Right lobe of liver (tissue), 6 donors: ENCODE data around the gene DNAJA1. TPM values are rescaled to one million over a fixed set of nuclear protein-coding genes. Genes with fewer than 3 reads are reported as not detected.

ENCODE experiments used
- ATAC-seq, 4 donors: fragments of 200-7000 bp; cut with Tn5 transposase; one replicate each; pipeline ENCODE4 v1.9.1; 2020; ENCODE audit warnings: mild to moderate bottlenecking in 4 of 4, moderate library complexity in 4 of 4
- DNase-seq, 3 donors: peaks; one replicate each; pipeline ENCODE4 v3.0.0-alpha.2; 2020
- H3K27ac ChIP-seq, 3 donors: fragments of 200-600 bp; one replicate each; pipeline ENCODE4 v1.8.0; 2022
- H3K27me3 ChIP-seq, 2 donors: fragments of 200-600 bp; one replicate each; pipeline ENCODE4 v1.8.0; 2022
- H3K36me3 ChIP-seq, 4 donors: fragments of 200-600 bp; sonication (generic) in 1 of 4; one replicate each; pipeline versions ENCODE4 v1.5.1 to v1.8.0; 2017 to 2022; ENCODE audit warnings: control low read depth in 1 of 4
- H3K4me1 ChIP-seq, 4 donors: fragments of 200-600 bp; sonication (generic) in 1 of 4; one replicate each; pipeline versions ENCODE4 v1.5.1 to v1.8.0; 2017 to 2022; ENCODE audit warnings: control low read depth in 1 of 4
- H3K4me3 ChIP-seq, 3 donors: fragments of 200-600 bp; one replicate each; pipeline ENCODE4 v1.8.0; 2022
- H3K9me3 ChIP-seq, 4 donors: fragments of 200-600 bp; sonication (generic) in 1 of 4; one replicate each; pipeline versions ENCODE4 v1.5.1 to v1.8.0; 2017 to 2022; ENCODE audit warnings: control low read depth in 1 of 4
- CTCF ChIP-seq, 4 donors: fragments of 200-600 bp in 3 of 4; fragments of 450-650 bp in 1 of 4; IDR thresholded peaks; one replicate each; pipeline versions ENCODE4 v1.5.1 to v1.8.0; 2016 to 2022; ENCODE audit warnings: antibody characterized with exemption in 4 of 4, mild to moderate bottlenecking in 2 of 4
- POLR2A ChIP-seq: fragments of 450-650 bp; IDR thresholded peaks from one replicate; pipeline ENCODE4 v1.6.1; 2017; ENCODE audit warnings: antibody characterized with exemption, mild to moderate bottlenecking
- WGBS: methylation state at CpG from one replicate; pipeline ENCODE4 v1.1.6; 2018; ENCODE audit warnings: low coverage, low lambda C conversion rate; ENCODE audit not compliant: insufficient coverage; ENCODE audit errors: missing lambda C conversion rate; 5-methylcytosine and 5-hydroxymethylcytosine counted together
- intact Hi-C, 2 donors: fragments of 100-400 bp; cut with DNase I; formaldehyde crosslinking; loops; one replicate each; pipeline versions ENCODE4 v1.11.2 to v1.14.1; 2022
- total RNA-seq, 6 experiments: library from RNA; depleted of rRNA in 2 of 6; stranded (reverse); fragments of >200 nt in 2 of 6; fragmentation: NEBNext Ultra II Directional in 3 of 6; extraction: Animal tissue kit (Norgen Biotek cat#: 25700) in 3 of 6; gene quantifications; one replicate each; pipeline versions ENCODE4 v1.1.0 to v1.2.4, GENCODE V29; 2016 to 2023
- donor health status: DM: no; HTN: yes; CAD: no.
- donor health status: DM: no; HTN: no; CAD: no.
- donor health status: DM: no; HTN: no; CAD: no.
- donor health status: DM: no; HTN: yes; CAD: no.
- donor health status: DM: no; HTN: yes; CAD: no.

The DNAJA1 gene
- total RNA-seq, 6 experiments from 2014 or later = 60.1 to 130 (median 93.9) TPM

DNA sequence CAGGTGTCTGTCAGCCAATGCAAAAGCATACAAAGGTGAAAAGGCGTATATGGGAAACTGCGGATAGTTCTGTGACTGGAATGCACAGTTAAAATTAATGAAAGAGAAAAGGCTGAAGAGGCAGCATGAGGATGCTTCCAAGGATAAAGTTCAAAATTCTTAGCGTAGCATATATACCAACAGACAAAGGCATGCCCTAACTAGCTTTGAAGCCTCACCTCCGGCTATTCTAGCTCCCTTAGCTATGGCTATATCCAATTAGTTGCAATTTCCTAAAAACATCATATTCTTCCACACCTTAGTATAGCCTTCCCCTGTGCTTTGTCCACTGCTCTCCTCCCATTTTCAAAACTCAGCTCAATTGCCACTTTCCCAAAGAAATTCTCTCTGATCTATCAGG, 1.4 kb upstream of the DNAJA1 start:
- ATAC-seq (no peak), DNase-seq (no peak)
- TF ChIP-seq POLR2A = no peak
- WGBS = 82% methylated on average over 4 of the region's 4 CpGs
- no peaks in the 10 kb centered on the region for H3K27me3 ChIP-seq
- peaks cover 0 to 34% (median 14%) of the 10 kb centered on the region in 4 donors for H3K4me1 ChIP-seq
- H3K4me3 ChIP-seq = peak overlapping the region in 2 of 3 donors; percentile 92 to 98
- H3K36me3 ChIP-seq = peaks cover 0 to 19% (median 6%) of the 10 kb centered on the region in 4 donors
- peak overlapping the region; percentile 100 for H3K27ac ChIP-seq
- intact Hi-C loops = no loop called here
- H3K9me3 ChIP-seq = no peaks in the 10 kb centered on the region

GRCh38 chr9:33024126-33024965, 727 bp upstream of the DNAJA1 start:
- intact Hi-C loops = no loop called here
- WGBS = 28% methylated on average over 18 of the region's 33 CpGs
- peaks cover 0 to 23% (median 6%) of the 10 kb centered on the region in 4 donors for H3K36me3 ChIP-seq
- no peak for DNase-seq
- peak overlapping the region; percentile 92 to 98 (median 96) for H3K4me3 ChIP-seq
- peaks cover 0 to 40% (median 17%) of the 10 kb centered on the region in 4 donors for H3K4me1 ChIP-seq
- TF ChIP-seq CTCF (IDR thresholded peaks at IDR 0.05) (no peak), POLR2A (no peak)
- H3K27ac ChIP-seq = peak overlapping the region; percentile 100
- no peaks in the 10 kb centered on the region for H3K27me3 ChIP-seq
- ATAC-seq = peak; percentile 8 to 44 (median 20)
- no peaks in the 10 kb centered on the region for H3K9me3 ChIP-seq

- H3K4me3 ChIP-seq = peak overlapping the region; percentile 92 to 98 (median 96)
- TF ChIP-seq CTCF (IDR thresholded peaks at IDR 0.05) (no peak), POLR2A (no peak)
- peaks cover 0 to 54% (median 20%) of the 10 kb centered on the region in 4 donors for H3K4me1 ChIP-seq
- intact Hi-C loops = no loop called here
- H3K27me3 ChIP-seq = no peaks in the 10 kb centered on the region
- H3K9me3 ChIP-seq = no peaks in the 10 kb centered on the region
- H3K36me3 ChIP-seq = peaks cover 4 to 35% (median 11%) of the 10 kb centered on the region in 4 donors
- DNase-seq = peak; percentile 78 to 80 (median 80)
- peak overlapping the region; percentile 100 for H3K27ac ChIP-seq
- under 1% methylated on average over 11 of the region's 36 CpGs for WGBS
- peak; percentile 58 to 73 (median 62) for ATAC-seq
Measured at GRCh38 chr9:33025572-33026342, 684 bp downstream of the DNAJA1 start.

GRCh38 chr9:33029231-33029786, 4.2 kb downstream of the DNAJA1 start:
- TF ChIP-seq CTCF (IDR thresholded peaks at IDR 0.05) = no peak
- no peak for TF ChIP-seq POLR2A
- no peaks in the 10 kb centered on the region for H3K27me3 ChIP-seq
- WGBS = 2% methylated on average over 4 of the region's 4 CpGs
- peak overlapping the region; percentile 51 to 100 (median 73) for H3K27ac ChIP-seq
- ATAC-seq (peak; percentile 13 to 62 (median 22)), DNase-seq (no peak)
- H3K4me3 ChIP-seq = peak overlapping the region in 1 of 3 donors; percentile 12
- peaks cover 0 to 74% (median 21%) of the 10 kb centered on the region in 4 donors for H3K4me1 ChIP-seq
- H3K36me3 ChIP-seq = peaks cover 4 to 69% (median 30%) of the 10 kb centered on the region in 4 donors
- no peaks in the 10 kb centered on the region for H3K9me3 ChIP-seq
- intact Hi-C loops = no loop called here
